A549 (cell line): ENCODE data around the gene EPS8L2. TPM values are rescaled to one million over a fixed set of nuclear protein-coding genes. Genes with fewer than 3 reads are reported as not detected.

Experiments used
- ATAC-seq, 2 experiments: fragments of 200-7000 bp in 1 of 2; fragments of >200 bp in 1 of 2; cut with Nextera tagmentation in 1 of 2; cut with Tn5 transposase in 1 of 2; 3 replicates each; pipeline versions ENCODE4 v1.8.0 to v1.9.1; 2018 to 2020; ENCODE audit warnings: mild to moderate bottlenecking in 1 of 2, moderate library complexity in 1 of 2
- CTCF ChIA-PET: fragments of 300-600 bp; sonication (Branson Sonifier 250); formaldehyde crosslinking; extraction: SDS; loops from one replicate; lab custom pipeline; 2021; ENCODE audit warnings: antibody characterized with exemption, inconsistent platforms; lab: Yijun Ruan, JAX
- POLR2A ChIA-PET: fragments of 350-600 bp; formaldehyde crosslinking; extraction: SDS; loops from one replicate; lab custom pipeline; 2021; ENCODE audit warnings: antibody characterized with exemption, inconsistent platforms; lab: Yijun Ruan, JAX
- DNase-seq, 2 experiments: peaks; one replicate each; pipeline versions ENCODE4 v3.0.0 to v3.0.0-alpha.2; 2011 to 2016; ENCODE audit warnings: low read depth in 1 of 2, low spot score in 1 of 2
- FAIRE-seq: peaks from 2 replicates; lab custom pipeline; 2011; peaks lifted over from hg19 to GRCh38; lab: Jason Lieb, UNC
- H3K27ac ChIP-seq, 2 experiments: fragments of >200 bp; sonication (Bioruptor Twin); formaldehyde crosslinking; 3 replicates each; pipeline ENCODE4 v1.5.1; 2016 to 2017
- H3K4me1 ChIP-seq: fragments of >200 bp; sonication (Bioruptor Twin); formaldehyde crosslinking; 3 replicates; pipeline ENCODE4 v1.6.1; 2016
- H3K4me2 ChIP-seq: fragments of >200 bp; sonication (Bioruptor Twin); formaldehyde crosslinking; 3 replicates; pipeline ENCODE4 v1.6.1; 2016
- H3K4me3 ChIP-seq: fragments of >200 bp; sonication (Bioruptor Twin); formaldehyde crosslinking; 3 replicates; pipeline ENCODE4 v1.5.1; 2016
- H3K9me3 ChIP-seq: fragments of >200 bp; sonication (Bioruptor Twin); formaldehyde crosslinking; 3 replicates; pipeline ENCODE4 v1.6.1; 2016
- ATOH8 ChIP-seq: fragments of 250-450 bp; sonication (Bioruptor Pico); IDR thresholded peaks from 2 replicates; pipeline ENCODE4 v1.5.0; 2020; ENCODE audit warnings: low read depth, mild to moderate bottlenecking, moderate library complexity
- BCL3 ChIP-seq: fragments of >200 bp; sonication (Bioruptor Twin); formaldehyde crosslinking; IDR thresholded peaks from 3 replicates; pipeline ENCODE4 v1.6.1; 2016
- CTCF ChIP-seq: fragments of >200 bp; sonication (Bioruptor Twin); formaldehyde crosslinking; IDR thresholded peaks from 3 replicates; pipeline ENCODE4 v1.5.1; 2016
- E2F6 ChIP-seq: IDR thresholded peaks from 2 replicates; pipeline ENCODE4 v1.6.1; 2012; ENCODE audit warnings: low read depth, borderline replicate concordance
- EP300 ChIP-seq, 2 experiments: fragments of >200 bp; sonication (Bioruptor Twin); formaldehyde crosslinking; IDR thresholded peaks; 2 replicates in 1 of 2; 3 replicates in 1 of 2; pipeline ENCODE4 v1.6.1; 2016 to 2017
- FOSB ChIP-seq: fragments of 250-450 bp; sonication (Bioruptor Pico); IDR thresholded peaks from 2 replicates; pipeline ENCODE4 v1.5.0; 2020; ENCODE audit warnings: mild to moderate bottlenecking, moderate library complexity
- FOSL2 ChIP-seq, 2 experiments: fragments of 450-650 bp in 1 of 2; fragments of >200 bp in 1 of 2; sonication (Bioruptor Twin) in 1 of 2; formaldehyde crosslinking; IDR thresholded peaks; 2 replicates each; pipeline versions ENCODE4 v1.5.0 to v1.6.1; 2016 to 2020; ENCODE audit warnings: mild to moderate bottlenecking in 1 of 2, moderate library complexity in 1 of 2
- FOXS1 ChIP-seq: fragments of 250-450 bp; sonication (Bioruptor Pico); IDR thresholded peaks from 2 replicates; pipeline ENCODE4 v1.5.0; 2020; ENCODE audit warnings: mild to moderate bottlenecking, moderate library complexity
- HDAC2 ChIP-seq: fragments of 200-600 bp; sonication (generic); IDR thresholded peaks from 2 replicates; pipeline ENCODE4 v1.6.1; 2016
- JUN ChIP-seq, 2 experiments: fragments of >200 bp; sonication (Bioruptor Twin); formaldehyde crosslinking; IDR thresholded peaks; 2 replicates in 1 of 2; 3 replicates in 1 of 2; pipeline ENCODE4 v1.6.1; 2016 to 2017
- KDM1A ChIP-seq: fragments of 200-600 bp; sonication (generic); IDR thresholded peaks from 2 replicates; pipeline ENCODE4 v1.6.1; 2016; ENCODE audit warnings: low read depth, mild to moderate bottlenecking
- KDM5A ChIP-seq: fragments of 200-600 bp; sonication (generic); IDR thresholded peaks from 2 replicates; pipeline ENCODE4 v1.6.1; 2016; ENCODE audit warnings: antibody characterized with exemption, mild to moderate bottlenecking
- MAFK ChIP-seq: fragments of 450-650 bp; IDR thresholded peaks from 2 replicates; pipeline ENCODE4 v1.6.1; 2014; ENCODE audit not compliant: partially characterized antibody
- NPAS2 ChIP-seq: fragments of 250-450 bp; sonication (Bioruptor Pico); IDR thresholded peaks from 2 replicates; pipeline ENCODE4 v1.8.0; 2022; ENCODE audit warnings: mild to moderate bottlenecking, moderate library complexity, borderline replicate concordance
- PBX3 ChIP-seq: IDR thresholded peaks from 2 replicates; pipeline ENCODE4 v1.6.1; 2012
- PHF8 ChIP-seq: fragments of 200-600 bp; sonication (generic); IDR thresholded peaks from 2 replicates; pipeline ENCODE4 v1.6.1; 2016; ENCODE audit warnings: low read depth, mild to moderate bottlenecking, antibody characterized with exemption, moderate library complexity, borderline replicate concordance
- POLR2A ChIP-seq: IDR thresholded peaks from 2 replicates; pipeline ENCODE4 v1.6.1; 2012; ENCODE audit warnings: mild to moderate bottlenecking, low read length
- RNF2 ChIP-seq: fragments of 200-600 bp; sonication (generic); IDR thresholded peaks from 2 replicates; pipeline ENCODE4 v1.6.1; 2016; ENCODE audit warnings: low read depth, mild to moderate bottlenecking, antibody characterized with exemption, moderate library complexity, borderline replicate concordance
- SMC3 ChIP-seq: fragments of >200 bp; sonication (Bioruptor Twin); formaldehyde crosslinking; IDR thresholded peaks from 3 replicates; pipeline ENCODE4 v1.6.1; 2018; ENCODE audit warnings: inconsistent platforms
- SREBF2 ChIP-seq: fragments of 450-650 bp; IDR thresholded peaks from 2 replicates; pipeline ENCODE4 v1.6.1; 2014; ENCODE audit warnings: mild to moderate bottlenecking, moderate library complexity
- ZC3H11A ChIP-seq: fragments of 450-650 bp; IDR thresholded peaks from 2 replicates; pipeline ENCODE4 v1.6.1; 2014; ENCODE audit warnings: antibody characterized with exemption, mild to moderate bottlenecking
- ZNF302 ChIP-seq: fragments of 250-450 bp; sonication (Bioruptor Pico); IDR thresholded peaks from 2 replicates; pipeline ENCODE4 v1.9.0; 2021; ENCODE audit warnings: inconsistent platforms, mild to moderate bottlenecking, moderate library complexity
- ZSCAN20 ChIP-seq: fragments of 250-450 bp; sonication (Bioruptor Pico); IDR thresholded peaks from 2 replicates; pipeline ENCODE4 v1.8.0; 2022; ENCODE audit warnings: mild to moderate bottlenecking, moderate library complexity
- WGBS: methylation state at CpG from one replicate; pipeline ENCODE4 v1.1.6; 2017; ENCODE audit errors: missing lambda C conversion rate; 5-methylcytosine and 5-hydroxymethylcytosine counted together
- polyA plus RNA-seq, 4 experiments: library from polyadenylated mRNA; depleted of rRNA in 3 of 4; stranded (reverse); fragments of >200 nt; fragmentation: RNase III in 1 of 4; extraction: RNeasy Plus Mini Kit Qiagen cat#74134 plus additional on column Dnase treatment in 1 of 4; gene quantifications; 2 replicates in 3 of 4; 3 replicates in 1 of 4; pipeline ENCODE4 v1.2.3, GENCODE V29; 2011 to 2017

Gene EPS8L2
- polyA plus RNA-seq, 2 of the 4 experiments (the other 2 are of a cell fraction) = 60.7 to 154 TPM

- TF ChIP-seq ATOH8 (CRISPR knock-in tag) (no peak), CTCF (no peak), EP300 (IDR thresholded peaks at IDR 0.05) (no peak), ZC3H11A (no peak), SMC3 (no peak), ZSCAN20 (CRISPR knock-in tag) (no peak), E2F6 (no peak)
Measured at GRCh38 chr11:745428-745827, 39.4 kb downstream of the EPS8L2 start (continued).

GRCh38 chr11:746289-747157, 40.5 kb downstream of the EPS8L2 start:
- ChIA-PET POLR2A (interaction anchor here (0.7 to 1.7 kb wide), 8 partner anchors 12 to 51 kb away, joined by 3 to 9 read pairs (median 4); partner anchors contain the start of genes DEAF1, GATD1 and TMEM80), CTCF (interaction anchor here (0.6 to 11.3 kb wide), 13 partner anchors 8 to 91 kb away, joined by 3 to 119 read pairs (median 5); partner anchors contain the start of gene TMEM80)
- Histone ChIP-seq H3K4me3 (peak overlapping the region; percentile 99), H3K9me3 (no peaks in the 10 kb centered on the region), H3K4me2 (peak overlapping the region; percentile 95), H3K4me1 (peaks cover 21% of the 10 kb centered on the region), H3K27ac (peak overlapping the region; percentile 87 to 97)
- FAIRE-seq (no peak), DNase-seq (peak in 1 of 2 experiments; percentile 45), ATAC-seq (peak; percentile 55 to 63)
- 39% methylated on average over 26 of the region's 46 CpGs for WGBS
- TF ChIP-seq FOSB (CRISPR knock-in tag) = no peak
- TF ChIP-seq FOXS1 = no peak
- peak; percentile 95 for TF ChIP-seq MAFK

GRCh38 chr11:747158-748006, 41.4 kb downstream of the EPS8L2 start, which contains the start of gene TALDO1:
TALDO1 (plus strand) TSS chr11:747464; CDS start chr11:747482, 18 bp downstream.
- FAIRE-seq = no peak
- peak; percentile 88 for DNase-seq
- ATAC-seq = peak; percentile 94 to 95
- peak within 1 kb of the TSS; percentile 95 for H3K4me2 ChIP-seq
- peak within 1 kb of the TSS; percentile 99 for H3K4me3 ChIP-seq
- ChIA-PET CTCF (interaction anchor here (0.6 to 11.3 kb wide), 17 partner anchors 8 to 92 kb away, joined by 3 to 119 read pairs (median 3); partner anchors contain the start of gene TMEM80), POLR2A (interaction anchor here (0.6 to 1.7 kb wide), 10 partner anchors 11 to 172 kb away, joined by 3 to 9 read pairs (median 4); partner anchors contain the start of genes DEAF1, GATD1 and TMEM80)
- peaks cover 21% of the 10 kb centered on the region for H3K4me1 ChIP-seq
- 1% methylated on average over 39 of the region's 112 CpGs for whole genome bisulfite sequencing
- H3K27ac ChIP-seq = peak within 1 kb of the TSS; percentile 87 to 97
- H3K9me3 ChIP-seq = no peaks in the 10 kb centered on the region
- TF ChIP-seq ZNF302 (no peak), RNF2 (0 out of 2 replicates have a peak, but pooled peaks have one; percentile 35), POLR2A (peak; percentile 64), PHF8 (peak; percentile 65; the same call in 1 of the 2 replicates), BCL3 (0 out of 3 replicates have a peak, but pooled peaks have one; percentile 50), HDAC2 (no peak), PBX3 (no peak), SREBF2 (no peak), E2F6 (peak; percentile 40), MAFK (no peak), FOSL2 (IDR thresholded peaks at IDR 0.05) (no peak), FOSL2 (CRISPR knock-in tag; IDR thresholded peaks at IDR 0.05) (no peak), JUN (IDR thresholded peaks at IDR 0.05) (peak in 1 of 2 experiments; percentile 84; a peak in 3 of 5 replicates), KDM5A (0 out of 2 replicates have a peak, but pooled peaks have one; percentile 45), KDM1A (no peak), NPAS2 (CRISPR knock-in tag) (no peak)
